ENCODE results near the gene PDE8A.

GRCh38 chr15:84962955-84963354 is 18.7 kb upstream of the PDE8A start:
- TF ChIP-seq CTCF (IDR thresholded peaks at IDR 0.05), result no peak
- no peak for TF ChIP-seq POLR2A (IDR thresholded peaks at IDR 0.05)

Data from right lobe of liver (tissue), 4 donors.